GM18870 (cell line): ENCODE measurements around the gene NDFIP2.
"Not testable (repeated sequence)": the region's sequence is repeated elsewhere in the genome, so short reads cannot be mapped to it uniquely, and the experiment has no call there.

Experiments used
- ATAC-seq: cut with Tn5 transposase; IDR thresholded peaks from one replicate; pipeline ENCODE4 v1.9.1; 2021; ENCODE audit warnings: moderate library complexity; ENCODE audit not compliant: unreplicated experiment

Gene NDFIP2

DNA sequence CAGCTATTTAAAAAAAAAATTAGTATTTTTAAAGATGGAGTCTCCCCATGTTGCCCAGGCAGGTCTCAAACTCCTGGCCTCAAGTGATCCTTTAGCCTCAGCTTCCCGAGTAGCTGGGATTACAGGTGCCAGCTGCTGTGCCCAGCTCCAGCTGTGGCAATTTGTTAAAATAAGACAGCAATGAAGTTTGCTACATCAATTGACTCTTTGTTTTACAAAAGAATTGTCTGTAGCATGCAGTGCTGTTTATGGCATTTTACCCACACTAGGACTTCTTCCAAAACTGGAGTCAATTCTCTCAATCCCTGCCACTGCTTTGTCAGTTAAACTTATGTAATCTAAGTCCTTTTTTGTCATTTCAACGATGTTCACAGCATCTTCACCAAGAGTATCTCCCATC is 49.3 kb downstream of the NDFIP2 start:
- no peak for ATAC-seq

DNA sequence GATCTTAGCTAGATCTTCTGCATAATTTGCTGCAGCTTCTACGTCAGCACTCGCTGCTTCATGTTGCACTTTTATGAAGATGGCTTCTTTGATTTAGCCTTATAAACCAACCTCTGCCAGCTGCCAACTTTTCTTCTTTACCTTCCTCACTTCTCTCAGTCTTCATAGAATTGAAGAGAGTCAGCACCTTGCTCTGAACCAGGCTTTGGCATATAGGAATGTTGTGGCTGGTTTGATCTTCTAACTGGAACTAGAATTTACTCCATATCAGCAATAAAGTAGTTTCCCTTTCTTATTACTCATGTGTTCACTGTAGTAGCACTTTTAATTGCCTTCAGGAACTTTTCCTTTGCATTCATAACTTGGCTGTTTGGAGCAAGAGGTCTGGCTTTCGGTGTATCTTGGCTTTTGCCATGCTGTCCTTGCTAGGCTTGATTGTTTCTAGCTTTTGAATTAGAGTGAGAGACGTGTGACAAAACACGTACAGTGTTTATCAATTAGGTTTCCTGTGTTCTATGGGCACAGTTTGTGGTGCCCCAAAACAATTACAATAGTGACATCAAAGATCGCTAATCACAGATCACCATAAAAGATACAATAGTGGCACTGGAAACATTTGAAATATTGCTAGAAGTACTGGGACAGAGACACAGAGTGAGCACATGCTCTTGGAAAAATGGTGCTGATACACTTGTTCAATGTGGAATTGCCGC is 50.7 kb downstream of the NDFIP2 start:
- ATAC-seq, result no peak

DNA sequence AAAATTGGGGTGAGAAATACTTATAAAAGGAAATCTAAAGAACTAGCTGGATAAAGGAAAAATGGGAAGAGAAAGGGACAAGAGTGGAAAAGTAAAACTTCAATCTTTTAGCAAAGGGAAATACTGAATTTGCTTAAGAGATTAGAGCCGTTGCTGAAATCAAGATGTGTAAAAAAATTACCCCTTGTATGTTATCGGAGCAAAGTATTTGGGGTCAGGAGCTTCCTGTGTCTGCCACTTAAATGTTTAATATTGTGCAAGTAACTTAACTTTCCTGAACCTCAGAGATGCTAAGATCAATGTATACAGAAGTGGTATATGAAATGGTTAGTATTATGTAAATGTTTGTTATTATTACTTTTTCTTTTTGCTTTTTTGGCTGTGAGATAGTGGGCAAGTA is 51.6 kb downstream of the NDFIP2 start:
- no peak for ATAC-seq

- no peak for ATAC-seq
Observed at GRCh38 chr13:79533781-79534400, 52.9 kb downstream of the NDFIP2 start.

- no peak for ATAC-seq
Observed at GRCh38 chr13:79534596-79534995, 53.6 kb downstream of the NDFIP2 start.

DNA sequence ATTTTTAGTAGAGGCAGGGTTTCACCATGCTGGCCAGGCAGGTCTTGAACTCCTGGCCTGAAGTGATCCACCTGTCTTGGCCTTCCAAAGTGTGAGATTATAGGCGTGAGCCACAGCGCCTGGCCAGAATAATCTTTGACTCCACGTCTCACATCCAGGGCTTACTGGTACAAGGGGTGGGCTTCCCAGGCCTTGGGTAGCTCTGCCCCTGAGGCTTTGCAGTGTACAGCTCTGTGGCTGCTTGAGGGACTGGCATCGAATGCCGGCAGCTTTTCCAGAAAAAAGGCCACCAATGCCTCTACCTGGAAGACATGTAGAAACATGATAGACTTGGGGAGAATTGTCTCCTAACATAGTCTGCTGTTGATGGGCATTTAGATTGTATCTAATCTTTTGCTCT is 57.8 kb downstream of the NDFIP2 start:
- ATAC-seq, result no peak

DNA sequence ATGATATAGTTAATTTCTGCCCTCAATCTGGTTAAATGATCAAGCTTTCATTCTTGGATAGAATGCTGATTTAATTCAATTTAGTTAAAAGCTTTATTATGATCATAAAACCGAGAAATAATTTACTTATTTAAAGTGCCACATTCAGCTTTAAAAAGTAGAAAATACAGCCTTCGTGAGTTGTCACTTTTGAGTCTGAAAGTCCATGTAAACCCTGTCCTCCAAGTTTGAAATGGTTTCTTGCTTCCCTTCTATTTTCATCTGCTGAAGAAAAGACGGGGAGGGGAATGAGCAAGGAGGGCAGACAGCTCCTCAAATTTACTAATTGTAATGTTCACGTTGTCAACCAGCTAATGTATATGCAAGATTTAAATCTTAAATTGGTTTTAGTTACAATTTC is 59.5 kb downstream of the NDFIP2 start:
- ATAC-seq, result no peak

- ATAC-seq, result peak; percentile 59
Observed at GRCh38 chr13:79541426-79542049, 60.6 kb downstream of the NDFIP2 start.

GRCh38 chr13:79543883-79544282 is 62.9 kb downstream of the NDFIP2 start:
- no peak for ATAC-seq

GRCh38 chr13:79547211-79548195 is 66.5 kb downstream of the NDFIP2 start:
- no peak for ATAC-seq

GRCh38 chr13:79548902-79549301 is 67.9 kb downstream of the NDFIP2 start:
- ATAC-seq, result no peak

- ATAC-seq, result no peak
Observed at GRCh38 chr13:79549355-79550106, 68.6 kb downstream of the NDFIP2 start.

DNA sequence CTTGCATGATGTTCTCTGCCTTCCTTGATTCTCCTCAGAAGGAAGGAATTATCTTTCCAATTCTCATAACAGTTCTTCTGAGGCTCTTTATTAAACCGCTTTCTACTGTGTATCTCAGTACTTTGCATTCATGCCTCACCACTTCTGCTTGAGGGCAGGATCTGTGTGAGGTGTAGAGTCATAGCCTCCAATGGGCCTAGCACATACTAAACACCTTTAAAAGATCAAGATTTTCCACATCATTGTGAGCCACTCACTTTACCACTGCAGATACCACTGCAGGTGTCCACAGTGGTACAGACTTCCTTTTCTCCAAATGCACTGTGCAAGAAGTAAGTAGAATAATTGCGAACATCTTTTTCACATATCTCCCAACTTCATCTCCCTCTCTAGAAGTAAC is 76.7 kb downstream of the NDFIP2 start:
- no peak for ATAC-seq

GRCh38 chr13:79560954-79561353 is 80.0 kb downstream of the NDFIP2 start:
- no peak for ATAC-seq

- ATAC-seq, result no peak
Observed at GRCh38 chr13:79562557-79562956, 81.6 kb downstream of the NDFIP2 start.

DNA sequence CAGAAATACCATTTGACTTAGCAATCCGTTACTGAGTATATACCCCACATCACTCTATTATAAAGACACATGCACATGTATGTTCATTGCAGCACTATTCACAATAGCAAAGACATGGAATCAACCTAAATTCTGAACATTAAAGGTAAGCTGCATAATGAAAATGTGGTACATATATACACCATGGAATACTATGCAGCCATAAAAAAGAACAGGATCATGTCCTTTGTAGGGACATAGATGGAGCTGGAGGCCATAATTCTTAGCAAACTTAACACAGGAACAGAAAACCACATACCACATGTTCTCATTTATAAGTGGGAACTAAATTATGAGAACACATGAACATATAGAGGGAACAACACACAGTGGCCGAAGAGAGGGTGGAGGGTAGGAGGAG is 85.2 kb downstream of the NDFIP2 start:
- no peak for ATAC-seq

DNA sequence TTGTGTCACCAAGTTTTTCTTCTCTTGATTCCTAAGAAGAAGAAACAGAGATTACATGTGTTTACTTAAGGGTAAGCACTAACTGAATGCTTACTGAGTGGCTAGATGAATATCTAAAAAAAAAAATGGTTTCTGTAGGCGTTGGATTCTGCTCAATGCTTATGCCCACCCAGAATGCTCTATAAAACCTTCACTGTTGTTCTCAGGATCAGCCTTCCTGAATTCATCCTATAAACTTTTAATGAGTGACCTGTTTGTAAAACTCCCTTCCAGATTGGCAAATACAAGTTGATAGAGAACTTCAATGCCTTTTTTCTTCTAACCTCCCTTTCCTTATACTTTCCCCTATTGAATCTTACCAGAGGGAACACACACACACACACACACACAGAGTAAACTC is 90.2 kb downstream of the NDFIP2 start:
- no peak for ATAC-seq

DNA sequence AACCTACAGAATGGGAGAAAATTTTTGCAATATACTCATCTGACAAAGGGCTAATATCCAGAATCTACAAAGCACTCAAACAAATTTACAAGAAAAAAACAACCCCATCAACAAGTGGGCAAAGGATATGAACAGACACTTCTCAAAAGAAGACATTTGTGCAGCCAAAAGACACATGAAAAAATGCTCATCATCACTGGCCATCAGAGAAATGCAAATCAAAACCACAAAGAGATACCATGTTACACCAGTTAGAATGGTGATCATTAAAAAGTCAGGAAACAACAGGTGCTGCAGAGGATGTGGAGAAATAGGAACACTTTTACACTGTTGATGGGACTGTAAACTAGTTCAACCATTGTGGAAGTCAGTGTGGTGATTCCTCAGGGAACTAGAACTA is 92.9 kb downstream of the NDFIP2 start:
- ATAC-seq, result not testable (repeated sequence)

GRCh38 chr13:79581870-79582315 is 100.9 kb downstream of the NDFIP2 start:
- no peak for ATAC-seq

DNA sequence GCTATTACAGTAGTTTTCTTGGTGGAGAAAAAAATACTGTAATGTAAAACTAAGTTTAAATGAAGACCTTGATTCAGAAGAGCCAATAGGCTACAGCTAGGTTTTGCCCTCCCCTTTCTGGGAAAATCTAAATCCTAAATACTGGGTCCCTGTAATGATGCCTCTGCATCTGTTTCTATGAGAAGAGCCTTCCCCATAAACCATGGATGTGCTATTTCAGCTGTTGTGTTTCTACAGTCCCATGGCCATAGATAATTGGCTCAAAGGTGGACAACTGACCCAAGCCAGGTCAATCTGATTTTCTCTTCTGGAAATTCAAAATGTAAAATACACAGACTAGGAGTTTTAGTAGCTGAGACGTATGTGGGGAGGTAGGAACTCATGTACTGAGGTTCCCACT is 101.9 kb downstream of the NDFIP2 start:
- ATAC-seq, result no peak
